Sigmoid colon (tissue), 4 donors: Measurements from ENCODE around the gene COPS7B.

ENCODE experiments used
- CTCF ChIP-seq, 4 experiments: fragments of 450-650 bp in 3 of 4; fragments of 200-600 bp in 1 of 4; IDR thresholded peaks; one replicate each; pipeline ENCODE4 v1.5.1; 2016 to 2019; ENCODE audit warnings: antibody characterized with exemption in 4 of 4, mild to moderate bottlenecking in 3 of 4, moderate library complexity in 2 of 4
- EP300 ChIP-seq, 4 donors: sonication (generic); formaldehyde crosslinking; IDR thresholded peaks; one replicate each; pipeline ENCODE4 v1.6.1; 2017; ENCODE audit warnings: antibody characterized with exemption in 4 of 4
- POLR2A ChIP-seq, 2 donors: fragments of 450-650 bp; IDR thresholded peaks; one replicate each; pipeline ENCODE4 v1.6.1; 2016; ENCODE audit warnings: antibody characterized with exemption in 2 of 2, mild to moderate bottlenecking in 2 of 2, moderate library complexity in 2 of 2
- POLR2AphosphoS5 ChIP-seq, 4 donors: sonication (generic); formaldehyde crosslinking; IDR thresholded peaks; one replicate each; pipeline ENCODE4 v1.6.1; 2017; ENCODE audit warnings: antibody characterized with exemption in 4 of 4

GRCh38 chr2:231769170-231770136 lies 16.8 kb upstream of the COPS7B start:
- no peak for TF ChIP-seq CTCF (IDR thresholded peaks at IDR 0.05)
- no peak for TF ChIP-seq EP300 (IDR thresholded peaks at IDR 0.05)
- no peak for TF ChIP-seq POLR2A (IDR thresholded peaks at IDR 0.05)
- TF ChIP-seq POLR2AphosphoS5 (IDR thresholded peaks at IDR 0.05) = no peak
